ENCODE measurements around the gene MBLAC2. TPM values are rescaled to one million over a fixed set of nuclear protein-coding genes. Genes with fewer than 3 reads are reported as not detected.
A peak's percentile ranks its signal among the peaks of the same experiment; 100 is the strongest.

MBLAC2 gene
- 2.6 TPM for total RNA-seq (ENCODE audit: unreplicated experiment)
- long read RNA-seq: 0 reads

GRCh38 chr5:90474235-90475107 is at the start of gene MBLAC2, which contains the start of gene POLR3G:
Gene MBLAC2 (minus strand): TSS chr5:90474771. CDS start chr5:90474292, 479 bp downstream.
Gene POLR3G (plus strand): TSS chr5:90474864. CDS start chr5:90485568, 10,704 bp downstream.
- Mint-ChIP-seq H3K4me1 (ENCODE audit: low read depth, unreplicated experiment) (peaks cover 12% of the 10 kb centered on the region), H3K4me3 (ENCODE audit: unreplicated experiment) (peak within 1 kb of the TSS; percentile 96), H3K27ac (ENCODE audit: unreplicated experiment) (peak within 1 kb of the TSS; percentile 89), H3K27me3 (ENCODE audit: unreplicated experiment) (peaks cover 4% of the 10 kb centered on the region), H3K9me3 (ENCODE audit: unreplicated experiment) (peaks cover 5% of the 10 kb centered on the region), H3K36me3 (ENCODE audit: unreplicated experiment) (no peaks in the 10 kb centered on the region)
- peak; percentile 97 for DNase-seq
- peak; percentile 73 for TF ChIP-seq CTCF (IDR thresholded peaks at IDR 0.05; ENCODE audit: partially characterized antibody, unreplicated experiment)

DNA sequence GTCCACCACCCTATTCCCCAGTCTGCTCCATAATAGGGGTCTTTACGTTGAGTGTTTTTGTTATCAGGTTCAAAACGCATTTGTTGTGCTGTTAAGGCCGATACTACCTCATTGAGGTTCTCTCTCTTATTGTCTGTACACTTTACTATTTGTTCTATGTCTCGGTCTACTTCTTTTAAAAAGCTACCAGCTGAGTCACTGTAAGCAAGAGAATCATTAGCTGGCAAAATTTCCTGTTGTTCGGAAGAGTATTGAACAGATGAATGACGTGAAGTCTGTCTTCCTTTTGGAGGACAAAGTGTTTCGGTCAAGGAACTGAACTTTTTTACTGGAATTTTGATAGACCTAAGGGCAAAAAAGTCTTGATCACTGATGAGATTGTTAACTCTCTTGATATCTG is 44.5 kb upstream of the MBLAC2 start:
- no peaks in the 10 kb centered on the region for H3K9me3 Mint-ChIP-seq (ENCODE audit: unreplicated experiment)
- H3K4me1 Mint-ChIP-seq (ENCODE audit: low read depth, unreplicated experiment): no peaks in the 10 kb centered on the region
- TF ChIP-seq CTCF (IDR thresholded peaks at IDR 0.05; ENCODE audit: partially characterized antibody, unreplicated experiment): no peak
- H3K27ac Mint-ChIP-seq (ENCODE audit: unreplicated experiment): no peak overlapping the region
- peaks cover 4% of the 10 kb centered on the region for H3K36me3 Mint-ChIP-seq (ENCODE audit: unreplicated experiment)
- DNase-seq: no peak
- no peak overlapping the region for H3K4me3 Mint-ChIP-seq (ENCODE audit: unreplicated experiment)
- H3K27me3 Mint-ChIP-seq (ENCODE audit: unreplicated experiment): no peaks in the 10 kb centered on the region

GRCh38 chr5:90518661-90519060 is 44.1 kb upstream of the MBLAC2 start:
- H3K36me3 Mint-ChIP-seq (ENCODE audit: unreplicated experiment): peaks cover 4% of the 10 kb centered on the region
- H3K4me1 Mint-ChIP-seq (ENCODE audit: low read depth, unreplicated experiment): no peaks in the 10 kb centered on the region
- H3K4me3 Mint-ChIP-seq (ENCODE audit: unreplicated experiment): no peak overlapping the region
- no peak for DNase-seq
- no peak overlapping the region for H3K27ac Mint-ChIP-seq (ENCODE audit: unreplicated experiment)
- no peaks in the 10 kb centered on the region for H3K27me3 Mint-ChIP-seq (ENCODE audit: unreplicated experiment)
- no peaks in the 10 kb centered on the region for H3K9me3 Mint-ChIP-seq (ENCODE audit: unreplicated experiment)
- no peak for TF ChIP-seq CTCF (IDR thresholded peaks at IDR 0.05; ENCODE audit: partially characterized antibody, unreplicated experiment)

DNA sequence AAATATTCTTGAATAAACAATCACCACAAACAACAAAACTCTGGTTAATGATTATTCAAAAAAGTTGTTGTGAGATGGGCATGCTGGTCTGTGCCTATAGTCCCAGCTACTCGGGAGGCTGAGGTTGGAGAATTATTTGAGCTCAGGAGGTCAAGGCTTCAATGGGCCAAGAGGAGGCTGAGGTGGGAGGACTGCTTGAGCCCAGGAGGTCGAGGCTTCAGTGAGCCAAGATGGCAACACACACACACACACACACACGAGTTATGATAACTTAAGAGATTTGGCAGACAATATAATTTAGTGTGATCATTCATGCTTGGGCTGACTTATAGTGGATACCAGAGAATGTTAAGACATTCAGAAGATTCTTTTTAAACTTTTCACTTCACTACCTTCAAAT is 39.9 kb upstream of the MBLAC2 start:
- Mint-ChIP-seq H3K9me3 (ENCODE audit: unreplicated experiment) (no peaks in the 10 kb centered on the region), H3K4me3 (ENCODE audit: unreplicated experiment) (no peak overlapping the region), H3K4me1 (ENCODE audit: low read depth, unreplicated experiment) (no peaks in the 10 kb centered on the region), H3K27ac (ENCODE audit: unreplicated experiment) (no peak overlapping the region), H3K36me3 (ENCODE audit: unreplicated experiment) (no peaks in the 10 kb centered on the region), H3K27me3 (ENCODE audit: unreplicated experiment) (no peaks in the 10 kb centered on the region)
- DNase-seq: no peak
- TF ChIP-seq CTCF (IDR thresholded peaks at IDR 0.05; ENCODE audit: partially characterized antibody, unreplicated experiment): no peak

- TF ChIP-seq CTCF (IDR thresholded peaks at IDR 0.05; ENCODE audit: partially characterized antibody, unreplicated experiment): no peak
- Mint-ChIP-seq H3K27ac (ENCODE audit: unreplicated experiment) (no peak overlapping the region), H3K27me3 (ENCODE audit: unreplicated experiment) (no peaks in the 10 kb centered on the region), H3K4me1 (ENCODE audit: low read depth, unreplicated experiment) (no peaks in the 10 kb centered on the region), H3K4me3 (ENCODE audit: unreplicated experiment) (no peak overlapping the region), H3K36me3 (ENCODE audit: unreplicated experiment) (no peaks in the 10 kb centered on the region), H3K9me3 (ENCODE audit: unreplicated experiment) (no peaks in the 10 kb centered on the region)
- DNase-seq: no peak
Measured at GRCh38 chr5:90510438-90510837, 35.9 kb upstream of the MBLAC2 start.
